HepG2 (cell line): Measurements from ENCODE around the gene ST3GAL4. TPM values are rescaled to one million over a fixed set of nuclear protein-coding genes. Genes with fewer than 3 reads are reported as not detected.

ENCODE experiments used
- FUBP1 ChIP-seq: sonication (generic); formaldehyde crosslinking; IDR thresholded peaks from 2 replicates; pipeline ENCODE4 v1.5.1; 2020; ENCODE audit warnings: missing genetic modification reagents, mild to moderate bottlenecking, borderline replicate concordance
- HDAC2 ChIP-seq: sonication (generic); formaldehyde crosslinking; IDR thresholded peaks from 2 replicates; pipeline ENCODE4 v1.4.0; 2020; ENCODE audit warnings: missing genetic modification reagents
- JUND ChIP-seq: sonication (generic); formaldehyde crosslinking; IDR thresholded peaks from 2 replicates; pipeline ENCODE4 v1.8.0; 2022; ENCODE audit warnings: mild to moderate bottlenecking, missing genetic modification reagents
- MBD4 ChIP-seq: IDR thresholded peaks from 2 replicates; pipeline ENCODE4 v1.6.1; 2012; ENCODE audit warnings: low read length, inconsistent platforms, borderline replicate concordance
- NFKB2 ChIP-seq: sonication (generic); formaldehyde crosslinking; IDR thresholded peaks from 2 replicates; pipeline ENCODE4 v1.4.0; 2020; ENCODE audit warnings: missing genetic modification reagents, borderline replicate concordance
- PBX2 ChIP-seq: IDR thresholded peaks from 2 replicates; pipeline ENCODE4 v1.6.1; 2016; ENCODE audit warnings: control low read depth
- RAD21 ChIP-seq: fragments of 450-650 bp; formaldehyde crosslinking; IDR thresholded peaks from 2 replicates; pipeline ENCODE4 v1.5.0; 2020; ENCODE audit warnings: mild to moderate bottlenecking
- RARA ChIP-seq: IDR thresholded peaks from 2 replicates; pipeline ENCODE4 v1.6.1; 2016; ENCODE audit warnings: missing genetic modification reagents, missing compliant biosample characterization
- RFX1 ChIP-seq: fragments of 450-650 bp; IDR thresholded peaks from 2 replicates; pipeline ENCODE4 v1.6.1; 2017
- SALL1 ChIP-seq: sonication (generic); formaldehyde crosslinking; IDR thresholded peaks from 2 replicates; pipeline ENCODE4 v1.8.0; 2022; ENCODE audit warnings: mild to moderate bottlenecking, missing genetic modification reagents
- TEAD2 ChIP-seq: sonication (generic); formaldehyde crosslinking; IDR thresholded peaks from 2 replicates; pipeline ENCODE4 v1.9.0; 2021; ENCODE audit warnings: missing genetic modification reagents
- TMF1 ChIP-seq: sonication (generic); formaldehyde crosslinking; IDR thresholded peaks from 2 replicates; pipeline ENCODE4 v1.8.1; 2022; ENCODE audit warnings: low read depth, missing genetic modification reagents
- ZBTB26 ChIP-seq: IDR thresholded peaks from 2 replicates; pipeline ENCODE4 v1.6.1; 2016; ENCODE audit warnings: missing compliant biosample characterization, missing genetic modification reagents, borderline replicate concordance
- ZFP41 ChIP-seq: sonication (generic); formaldehyde crosslinking; IDR thresholded peaks from 2 replicates; pipeline ENCODE4 v1.4.0; 2020; ENCODE audit warnings: mild to moderate bottlenecking, missing genetic modification reagents, borderline replicate concordance
- ZNF646 ChIP-seq: sonication (generic); formaldehyde crosslinking; IDR thresholded peaks from 2 replicates; pipeline ENCODE4 v1.9.0; 2021; ENCODE audit warnings: mild to moderate bottlenecking, missing genetic modification reagents
- polyA plus RNA-seq, 8 experiments: library from polyadenylated mRNA; depleted of rRNA in 3 of 8; stranded (reverse) in 7 of 8; unstranded in 1 of 8; fragments of >200 nt; fragmentation: Illumina TruSeq in 4 of 8; extraction: Trizol in 4 of 8; gene quantifications; 2 replicates each; pipeline versions ENCODE4 v1.2.1 to v1.2.3, GENCODE V29; 2011 to 2016; ENCODE audit warnings: low read depth in 4 of 8, missing spikeins in 1 of 8, mixed read lengths in 1 of 8; ENCODE audit not compliant: insufficient read depth in 1 of 8
- total RNA-seq, 5 experiments: library from RNA; depleted of rRNA; stranded (reverse); fragments of >200 nt; fragmentation: Illumina TruSeq; extraction: Trizol; gene quantifications; 2 replicates each; pipeline ENCODE4 v1.2.3, GENCODE V29; 2016; ENCODE audit warnings: low read depth in 1 of 5
- TF ChIP-seq, protein P1 (sequence below): sonication (generic); formaldehyde crosslinking; IDR thresholded peaks from 2 replicates; pipeline ENCODE4 v1.5.1; 2020; ENCODE audit warnings: mild to moderate bottlenecking, missing genetic modification reagents

Gene ST3GAL4
- total and polyA plus RNA-seq, 2 of the 13 experiments (the other 11 are each of a cell fraction or from before 2014, with no cell fraction given), result 9.1 to 13.3 TPM

GRCh38 chr11:126440792-126441514 lies 85.5 kb downstream of the ST3GAL4 start (continued):
- no peak for TF ChIP-seq ZNF646 (CRISPR knock-in tag)
- no peak for TF ChIP-seq TMF1 (CRISPR knock-in tag)
- TF ChIP-seq PBX2 (CRISPR knock-in tag), result no peak
- no peak for TF ChIP-seq ZFP41 (CRISPR knock-in tag)
- no peak for TF ChIP-seq JUND (CRISPR knock-in tag)
- TF ChIP-seq ZBTB26, result no peak
- TF ChIP-seq HDAC2, result no peak
- TF ChIP-seq RARA (CRISPR knock-in tag), result no peak
- no peak for TF ChIP-seq TEAD2 (CRISPR knock-in tag)
- peak; percentile 32; the same call in 1 of the 2 replicates for TF ChIP-seq SALL1
- no peak for TF ChIP-seq NFKB2
- TF ChIP-seq FUBP1 (CRISPR knock-in tag), result no peak
- TF ChIP-seq RFX1, result no peak
- TF ChIP-seq, protein P1, sequence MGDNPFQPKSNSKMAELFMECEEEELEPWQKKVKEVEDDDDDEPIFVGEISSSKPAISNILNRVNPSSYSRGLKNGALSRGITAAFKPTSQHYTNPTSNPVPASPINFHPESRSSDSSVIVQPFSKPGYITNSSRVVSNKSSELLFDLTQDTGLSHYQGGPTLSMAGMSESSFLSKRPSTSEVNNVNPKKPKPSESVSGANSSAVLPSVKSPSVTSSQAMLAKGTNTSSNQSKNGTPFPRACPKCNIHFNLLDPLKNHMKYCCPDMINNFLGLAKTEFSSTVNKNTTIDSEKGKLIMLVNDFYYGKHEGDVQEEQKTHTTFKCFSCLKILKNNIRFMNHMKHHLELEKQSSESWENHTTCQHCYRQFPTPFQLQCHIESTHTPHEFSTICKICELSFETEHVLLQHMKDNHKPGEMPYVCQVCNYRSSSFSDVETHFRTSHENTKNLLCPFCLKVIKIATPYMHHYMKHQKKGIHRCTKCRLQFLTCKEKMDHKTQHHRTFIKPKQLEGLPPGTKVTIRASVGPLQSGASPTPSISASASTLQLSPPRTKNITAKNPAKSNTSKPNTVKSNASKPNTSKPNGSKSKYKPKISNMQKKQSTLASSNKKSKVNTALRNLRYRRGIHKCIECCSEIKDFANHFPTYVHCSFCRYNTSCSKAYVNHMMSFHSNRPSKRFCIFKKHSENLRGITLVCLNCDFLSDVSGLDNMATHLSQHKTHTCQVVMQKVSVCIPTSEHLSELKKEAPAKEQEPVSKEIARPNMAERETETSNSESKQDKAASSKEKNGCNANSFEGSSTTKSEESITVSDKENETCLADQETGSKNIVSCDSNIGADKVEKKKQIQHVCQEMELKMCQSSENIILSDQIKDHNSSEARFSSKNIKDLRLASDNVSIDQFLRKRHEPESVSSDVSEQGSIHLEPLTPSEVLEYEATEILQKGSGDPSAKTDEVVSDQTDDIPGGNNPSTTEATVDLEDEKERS (CRISPR knock-in tag), result no peak
- no peak for TF ChIP-seq MBD4
- TF ChIP-seq RAD21 (CRISPR knock-in tag), result peak; percentile 94
